Vagina (tissue), 2 donors: Measurements from ENCODE around the gene TEX2.

Source experiments
- CTCF ChIP-seq, 3 experiments: fragments of 450-650 bp in 2 of 3; fragments of 200-600 bp in 1 of 3; sonication (generic) in 1 of 3; IDR thresholded peaks; one replicate each; pipeline ENCODE4 v1.5.1; 2017 to 2019; ENCODE audit warnings: antibody characterized with exemption in 3 of 3, mild to moderate bottlenecking in 2 of 3, moderate library complexity in 2 of 3
- POLR2A ChIP-seq, 2 donors: fragments of 450-650 bp; IDR thresholded peaks; one replicate each; pipeline ENCODE4 v1.6.1; 2017; ENCODE audit warnings: antibody characterized with exemption in 2 of 2, mild to moderate bottlenecking in 2 of 2, moderate library complexity in 2 of 2
- POLR2AphosphoS5 ChIP-seq, 2 donors: sonication (generic); formaldehyde crosslinking; IDR thresholded peaks; one replicate each; pipeline ENCODE4 v1.9.0; 2017; ENCODE audit warnings: antibody characterized with exemption in 2 of 2, mild to moderate bottlenecking in 2 of 2, low read depth in 1 of 2; ENCODE audit not compliant: insufficient read depth in 1 of 2

- TF ChIP-seq CTCF (IDR thresholded peaks at IDR 0.05) (no peak), POLR2AphosphoS5 (IDR thresholded peaks at IDR 0.05; ENCODE audit: insufficient read depth in 1 of 2, low read depth in 1 of 2) (no peak), POLR2A (IDR thresholded peaks at IDR 0.05) (no peak)
Observed at GRCh38 chr17:64209356-64209941, 53.6 kb downstream of the TEX2 start.
